CD14-positive monocyte (primary cell): ENCODE data around the gene ABHD10. TPM values are rescaled to one million over a fixed set of nuclear protein-coding genes. Genes with fewer than 3 reads are reported as not detected.

Experiments
- DNase-seq, 3 donors: peaks; one replicate each; pipeline ENCODE4 v3.0.0-alpha.2; 2011 to 2022
- H2AFZ ChIP-seq: 2 replicates; pipeline ENCODE4 v1.6.0; 2012; ENCODE audit warnings: mild to moderate bottlenecking, low read depth, low read length, inconsistent platforms; ENCODE audit not compliant: insufficient read depth, poor library complexity, severe bottlenecking
- H3K27ac ChIP-seq, 2 donors: 1 replicate in 1 of 2; 2 replicates in 1 of 2; pipeline ENCODE4 v1.5.1; 2012 to 2013; ENCODE audit warnings: low read length in 2 of 2, control low read depth in 1 of 2, inconsistent platforms in 1 of 2, low read depth in 1 of 2, mild to moderate bottlenecking in 1 of 2
- H3K27me3 ChIP-seq, 2 donors: one replicate each; pipeline versions ENCODE4 v1.6.0 to v1.6.1; 2011 to 2013; ENCODE audit warnings: low read length in 2 of 2; ENCODE audit not compliant: control insufficient read depth in 2 of 2, insufficient read depth in 2 of 2
- H3K36me3 ChIP-seq, 2 donors: replicated peaks in 1 of 2; 1 replicate in 1 of 2; 2 replicates in 1 of 2; pipeline versions ENCODE4 v1.5.1 to v1.6.1; 2012 to 2013; ENCODE audit warnings: low read length in 2 of 2, control low read depth in 1 of 2, inconsistent platforms in 1 of 2, mild to moderate bottlenecking in 1 of 2; ENCODE audit not compliant: insufficient read depth in 2 of 2, control insufficient read depth in 1 of 2
- H3K4me1 ChIP-seq, 2 donors: 1 replicate in 1 of 2; 2 replicates in 1 of 2; pipeline versions ENCODE4 v1.5.1 to v1.6.1; 2012 to 2013; ENCODE audit warnings: low read length in 2 of 2, control low read depth in 1 of 2, inconsistent platforms in 1 of 2, mild to moderate bottlenecking in 1 of 2, moderate library complexity in 1 of 2; ENCODE audit not compliant: insufficient read depth in 2 of 2, control insufficient read depth in 1 of 2
- H3K4me2 ChIP-seq: replicated peaks from 2 replicates; pipeline ENCODE3; 2012; ENCODE audit warnings: low read length, moderate library complexity, mild to moderate bottlenecking; ENCODE audit not compliant: poor library complexity, severe bottlenecking; ENCODE audit errors: extremely low read depth
- H3K4me3 ChIP-seq, 3 experiments: fragments of 200-600 bp in 1 of 3; sonication (generic) in 1 of 3; replicated peaks in 1 of 3; 1 replicate in 2 of 3; 2 replicates in 1 of 3; pipeline ENCODE4 v1.5.1; 2011 to 2013; ENCODE audit warnings: low read length in 3 of 3, mild to moderate bottlenecking in 3 of 3, control low read depth in 2 of 3, low read depth in 2 of 3, inconsistent platforms in 1 of 3, moderate library complexity in 1 of 3
- H3K79me2 ChIP-seq: 2 replicates; pipeline ENCODE4 v1.6.0; 2012; ENCODE audit warnings: mild to moderate bottlenecking, control low read depth, inconsistent platforms, low read length, moderate library complexity; ENCODE audit not compliant: insufficient read depth
- H3K9ac ChIP-seq: 2 replicates; pipeline ENCODE4 v1.6.0; 2017; ENCODE audit warnings: low read length, mild to moderate bottlenecking; ENCODE audit not compliant: insufficient read depth, poor library complexity, severe bottlenecking
- H3K9me3 ChIP-seq, 2 donors: replicated peaks in 1 of 2; 1 replicate in 1 of 2; 2 replicates in 1 of 2; pipeline versions ENCODE4 v1.5.1 to v1.6.1; 2012 to 2013; ENCODE audit warnings: low read length in 2 of 2, control low read depth in 1 of 2; ENCODE audit not compliant: control insufficient read depth in 1 of 2, insufficient read depth in 1 of 2
- H4K20me1 ChIP-seq: 2 replicates; pipeline ENCODE4 v1.6.0; 2012; ENCODE audit warnings: mild to moderate bottlenecking, low read length, control low read depth, moderate library complexity; ENCODE audit not compliant: insufficient read depth
- H3K27ac Mint-ChIP-seq, 7 donors: one replicate each; pipeline ENCODE4 v1.8.0; 2020; ENCODE audit warnings: mild to moderate bottlenecking in 7 of 7, mixed read lengths in 7 of 7, moderate library complexity in 6 of 7, inconsistent platforms in 2 of 7
- H3K27me3 Mint-ChIP-seq, 3 donors: one replicate each; pipeline ENCODE4 v1.8.0; 2021 to 2022; ENCODE audit warnings: low read depth in 3 of 3, mild to moderate bottlenecking in 3 of 3, mixed read lengths in 3 of 3, moderate library complexity in 3 of 3, inconsistent platforms in 1 of 3
- H3K36me3 Mint-ChIP-seq, 2 donors: one replicate each; pipeline ENCODE4 v1.8.0; 2020; ENCODE audit warnings: mixed read lengths in 2 of 2, inconsistent platforms in 1 of 2, mild to moderate bottlenecking in 1 of 2
- H3K4me1 Mint-ChIP-seq: one replicate; pipeline ENCODE4 v1.8.0; 2020; ENCODE audit warnings: mild to moderate bottlenecking, mixed read lengths
- H3K4me3 Mint-ChIP-seq, 2 donors: one replicate each; pipeline ENCODE4 v1.8.0; 2020; ENCODE audit warnings: mild to moderate bottlenecking in 2 of 2, mixed read lengths in 2 of 2, moderate library complexity in 1 of 2
- H3K9me3 Mint-ChIP-seq, 7 donors: one replicate each; pipeline ENCODE4 v1.8.0; 2020 to 2022; ENCODE audit warnings: mixed read lengths in 7 of 7, mild to moderate bottlenecking in 6 of 7, moderate library complexity in 6 of 7, inconsistent platforms in 2 of 7
- WGBS: methylation state at CpG from one replicate; pipeline ENCODE4 v1.1.5; 2013; ENCODE audit warnings: missing lambda C conversion rate; ENCODE audit not compliant: insufficient coverage; 5-methylcytosine and 5-hydroxymethylcytosine counted together
- intact Hi-C, 2 donors: fragments of 100-400 bp; cut with micrococcal nuclease; formaldehyde crosslinking; loops; one replicate each; pipeline versions ENCODE4 v1.15.0 to v1.15.1; 2023
- polyA plus RNA-seq, 3 donors: library from polyadenylated mRNA; depleted of rRNA in 1 of 3; unstranded in 2 of 3; stranded (reverse) in 1 of 3; fragments of 300-500 nt in 2 of 3; fragments of >200 nt in 1 of 3; fragmentation: Illumina TruSeq in 2 of 3; gene quantifications; 1 replicate in 2 of 3; 2 replicates in 1 of 3; pipeline ENCODE4 v1.2.3, GENCODE V29; 2012 to 2021
- TF ChIP-seq, protein P1 (sequence below): fragments of 200-600 bp; IDR thresholded peaks from one replicate; pipeline ENCODE4 v1.8.0; 2022; ENCODE audit warnings: antibody characterized with exemption, mild to moderate bottlenecking

ABHD10 gene
- polyA plus RNA-seq, 3 donors, result 15.2 to 22.3 (median 17.0) TPM

DNA sequence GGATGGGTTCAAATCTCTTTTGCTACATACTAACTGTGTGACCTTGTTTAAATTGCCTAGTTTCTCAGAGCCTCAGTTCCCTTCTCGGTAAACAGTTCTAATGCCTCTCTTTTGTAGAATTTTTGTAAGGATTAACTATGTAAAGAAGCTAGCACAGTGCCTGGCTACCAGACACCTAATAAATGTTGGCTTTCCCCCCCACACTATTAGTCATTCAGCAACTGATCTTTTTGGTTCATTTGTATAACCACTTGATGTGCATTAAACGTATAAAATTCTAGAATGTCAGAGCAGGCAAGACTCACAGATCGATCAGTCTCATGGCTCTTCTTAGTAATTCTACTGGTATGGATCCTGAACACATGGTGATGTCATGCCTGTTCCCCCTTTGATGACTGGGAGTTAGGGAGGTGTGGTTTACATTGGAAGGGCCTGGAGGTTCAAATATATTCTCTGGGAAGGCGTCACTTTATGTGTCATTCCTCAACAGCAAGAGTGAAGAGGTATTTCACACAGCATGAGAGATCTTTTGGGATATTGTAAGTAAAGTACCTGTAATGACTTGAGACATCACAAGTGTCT is 26.4 kb downstream of the ABHD10 start:
- Histone ChIP-seq H3K27ac (no peak overlapping the region), H3K4me3 (no peak overlapping the region), H3K4me1 (no peaks in the 10 kb centered on the region), H3K9ac (no peak overlapping the region), H3K4me2 (no peak overlapping the region), H3K79me2 (no peaks in the 10 kb centered on the region), H3K36me3 (no peaks in the 10 kb centered on the region), H4K20me1 (no peaks in the 10 kb centered on the region), H3K27me3 (peaks cover 8 to 10% of the 10 kb centered on the region in 2 donors), H3K9me3 (no peaks in the 10 kb centered on the region), H2AFZ (no peak overlapping the region)
- no peak for DNase-seq
- Mint-ChIP-seq H3K36me3 (no peaks in the 10 kb centered on the region), H3K4me3 (no peak overlapping the region), H3K27me3 (peaks cover 11 to 32% (median 13%) of the 10 kb centered on the region in 3 donors), H3K9me3 (peaks cover 0 to 5% (median 0%) of the 10 kb centered on the region in 7 donors), H3K4me1 (peaks cover 5% of the 10 kb centered on the region), H3K27ac (no peak overlapping the region)
- intact Hi-C loops, result no loop called here
- WGBS, result 95% methylated on average over 3 of the region's 4 CpGs
- TF ChIP-seq, protein P1, sequence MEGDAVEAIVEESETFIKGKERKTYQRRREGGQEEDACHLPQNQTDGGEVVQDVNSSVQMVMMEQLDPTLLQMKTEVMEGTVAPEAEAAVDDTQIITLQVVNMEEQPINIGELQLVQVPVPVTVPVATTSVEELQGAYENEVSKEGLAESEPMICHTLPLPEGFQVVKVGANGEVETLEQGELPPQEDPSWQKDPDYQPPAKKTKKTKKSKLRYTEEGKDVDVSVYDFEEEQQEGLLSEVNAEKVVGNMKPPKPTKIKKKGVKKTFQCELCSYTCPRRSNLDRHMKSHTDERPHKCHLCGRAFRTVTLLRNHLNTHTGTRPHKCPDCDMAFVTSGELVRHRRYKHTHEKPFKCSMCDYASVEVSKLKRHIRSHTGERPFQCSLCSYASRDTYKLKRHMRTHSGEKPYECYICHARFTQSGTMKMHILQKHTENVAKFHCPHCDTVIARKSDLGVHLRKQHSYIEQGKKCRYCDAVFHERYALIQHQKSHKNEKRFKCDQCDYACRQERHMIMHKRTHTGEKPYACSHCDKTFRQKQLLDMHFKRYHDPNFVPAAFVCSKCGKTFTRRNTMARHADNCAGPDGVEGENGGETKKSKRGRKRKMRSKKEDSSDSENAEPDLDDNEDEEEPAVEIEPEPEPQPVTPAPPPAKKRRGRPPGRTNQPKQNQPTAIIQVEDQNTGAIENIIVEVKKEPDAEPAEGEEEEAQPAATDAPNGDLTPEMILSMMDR, result no peak

DNA sequence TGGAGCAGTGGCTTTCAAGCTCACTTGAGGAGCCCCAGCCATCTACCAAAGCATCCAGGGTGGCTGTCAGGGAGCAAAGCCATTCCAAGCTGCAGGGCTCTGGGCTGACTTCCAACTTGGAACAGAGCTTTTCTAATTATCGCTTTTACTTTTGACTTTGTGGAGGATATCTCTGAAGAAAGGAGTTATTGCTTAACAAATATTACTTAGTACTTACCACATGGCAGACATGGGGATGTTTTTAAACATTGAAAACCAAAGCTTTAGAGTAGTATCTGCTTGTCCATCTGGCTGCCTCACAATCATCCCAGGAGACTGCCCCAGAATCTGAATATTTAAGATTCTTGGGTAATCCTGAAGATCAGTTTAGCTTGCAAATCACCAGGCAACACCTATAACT is 28.8 kb downstream of the ABHD10 start:
- intact Hi-C loops, result no loop called here
- no CpG with 5 or more reads among the region's 1 CpG for WGBS
- H3K27ac Mint-ChIP-seq, result no peak overlapping the region
- DNase-seq, result no peak
- H3K4me1 ChIP-seq, result no peaks in the 10 kb centered on the region
- H3K9me3 ChIP-seq, result no peaks in the 10 kb centered on the region
- H3K9me3 Mint-ChIP-seq, result peaks cover 0 to 4% (median 0%) of the 10 kb centered on the region in 7 donors
- no peaks in the 10 kb centered on the region for H3K79me2 ChIP-seq
- peaks cover 2 to 14% (median 5%) of the 10 kb centered on the region in 3 donors for H3K27me3 Mint-ChIP-seq
- no peaks in the 10 kb centered on the region for H4K20me1 ChIP-seq
- no peak overlapping the region for H2AFZ ChIP-seq
- TF ChIP-seq, protein P1, result no peak
- no peaks in the 10 kb centered on the region for H3K36me3 Mint-ChIP-seq
- no peak overlapping the region for H3K4me3 ChIP-seq
- no peak overlapping the region for H3K9ac ChIP-seq
- no peak overlapping the region for H3K27ac ChIP-seq
- no peaks in the 10 kb centered on the region for H3K36me3 ChIP-seq
- no peaks in the 10 kb centered on the region for H3K4me1 Mint-ChIP-seq
- H3K4me3 Mint-ChIP-seq, result no peak overlapping the region
- H3K27me3 ChIP-seq, result no peaks in the 10 kb centered on the region
- no peak overlapping the region for H3K4me2 ChIP-seq
